GM19099 (cell line): ENCODE data around the gene YBEY.

Source experiments
- POLR2A ChIP-seq: IDR thresholded peaks from 3 replicates; pipeline ENCODE4 v1.6.1; 2011; ENCODE audit warnings: low read depth; ENCODE audit not compliant: insufficient read length; ENCODE audit errors: extremely low read depth

YBEY gene

GRCh38 chr21:46327711-46328110 lies 41.6 kb downstream of the YBEY start:
- no peak for TF ChIP-seq POLR2A

- TF ChIP-seq POLR2A, result no peak
Observed at GRCh38 chr21:46328151-46328550, 42.0 kb downstream of the YBEY start.

GRCh38 chr21:46329796-46330195 lies 43.7 kb downstream of the YBEY start:
- TF ChIP-seq POLR2A, result no peak

- no peak for TF ChIP-seq POLR2A
Observed at GRCh38 chr21:46334351-46335140, 48.4 kb downstream of the YBEY start.

- no peak for TF ChIP-seq POLR2A
Observed at GRCh38 chr21:46336603-46337002, 50.5 kb downstream of the YBEY start.

- TF ChIP-seq POLR2A, result no peak
Observed at GRCh38 chr21:46340998-46341397, 54.9 kb downstream of the YBEY start.

GRCh38 chr21:46344219-46344915 lies 58.2 kb downstream of the YBEY start:
- TF ChIP-seq POLR2A, result no peak

- TF ChIP-seq POLR2A, result no peak
Observed at GRCh38 chr21:46345861-46346260, 59.7 kb downstream of the YBEY start.

- no peak for TF ChIP-seq POLR2A
Observed at GRCh38 chr21:46346296-46347202, 60.4 kb downstream of the YBEY start.

- TF ChIP-seq POLR2A, result no peak
Observed at GRCh38 chr21:46347203-46347550, 61.0 kb downstream of the YBEY start.
